NCI-H128 (cell line): Measurements from ENCODE around the gene CRACDL.

ENCODE experiments used
- DNase-seq: peaks from one replicate; lab custom pipeline; 2025; ENCODE audit not compliant: unreplicated experiment; lab: John Stamatoyannopoulos, UW

The CRACDL gene

GRCh38 chr2:98826856-98827255, 109.2 kb downstream of the CRACDL start:
- no peak for DNase-seq

GRCh38 chr2:98825858-98826257, 110.2 kb downstream of the CRACDL start:
- no peak for DNase-seq

GRCh38 chr2:98825404-98825803, 110.6 kb downstream of the CRACDL start:
- no peak for DNase-seq

- DNase-seq: no peak
These were observed 111.0 kb downstream of the CRACDL start for GRCh38 chr2:98825020-98825350.

- no peak for DNase-seq
These were observed 111.6 kb downstream of the CRACDL start for GRCh38 chr2:98824256-98825019.

DNA sequence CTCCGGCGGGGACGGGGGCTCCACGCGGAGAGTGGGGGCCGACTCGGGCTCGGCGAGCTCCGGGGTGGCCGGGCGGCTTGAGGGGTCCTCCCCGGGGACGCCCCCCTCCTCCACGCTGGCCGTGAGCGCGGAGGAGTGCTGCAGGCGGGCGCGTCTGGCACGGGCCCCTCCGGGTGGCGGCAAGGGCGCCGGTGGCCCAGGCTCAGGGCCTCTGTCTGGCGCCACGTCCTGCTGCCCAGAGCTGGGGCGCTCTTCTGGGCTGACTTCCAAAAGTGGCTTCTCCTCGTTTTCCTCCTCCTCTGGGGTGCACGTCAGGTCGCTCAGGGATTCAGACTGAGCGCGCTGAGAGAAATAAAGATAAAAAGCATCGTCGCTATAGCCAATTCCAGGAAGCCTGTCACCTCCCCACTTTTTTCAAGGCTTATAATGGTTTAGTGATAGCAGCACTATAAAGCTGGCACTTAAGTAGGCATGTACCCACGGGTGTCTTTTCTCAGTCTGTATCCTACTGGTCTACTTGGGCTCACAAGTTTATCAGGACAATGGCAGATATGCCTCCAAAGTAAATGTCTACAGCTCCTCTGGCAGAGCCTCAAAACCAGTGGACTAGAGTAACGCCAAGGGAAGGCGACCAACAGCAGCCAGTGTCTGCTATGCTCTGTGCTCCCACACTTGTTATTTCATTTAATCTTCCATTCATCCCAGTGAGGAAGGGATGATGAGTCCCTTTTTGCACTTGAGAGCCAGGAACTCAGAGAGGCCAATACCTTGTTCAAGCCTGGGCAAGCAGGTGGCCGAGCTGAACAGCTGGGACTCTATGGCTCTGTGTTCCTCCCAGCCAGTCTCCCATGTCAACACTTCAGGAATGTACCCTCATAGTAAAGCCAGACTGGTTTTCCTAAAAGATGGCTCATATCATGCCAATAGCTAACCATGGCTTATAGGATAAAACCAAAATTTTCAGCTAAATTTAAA, 112.5 kb downstream of the CRACDL start:
- DNase-seq: no peak

DNA sequence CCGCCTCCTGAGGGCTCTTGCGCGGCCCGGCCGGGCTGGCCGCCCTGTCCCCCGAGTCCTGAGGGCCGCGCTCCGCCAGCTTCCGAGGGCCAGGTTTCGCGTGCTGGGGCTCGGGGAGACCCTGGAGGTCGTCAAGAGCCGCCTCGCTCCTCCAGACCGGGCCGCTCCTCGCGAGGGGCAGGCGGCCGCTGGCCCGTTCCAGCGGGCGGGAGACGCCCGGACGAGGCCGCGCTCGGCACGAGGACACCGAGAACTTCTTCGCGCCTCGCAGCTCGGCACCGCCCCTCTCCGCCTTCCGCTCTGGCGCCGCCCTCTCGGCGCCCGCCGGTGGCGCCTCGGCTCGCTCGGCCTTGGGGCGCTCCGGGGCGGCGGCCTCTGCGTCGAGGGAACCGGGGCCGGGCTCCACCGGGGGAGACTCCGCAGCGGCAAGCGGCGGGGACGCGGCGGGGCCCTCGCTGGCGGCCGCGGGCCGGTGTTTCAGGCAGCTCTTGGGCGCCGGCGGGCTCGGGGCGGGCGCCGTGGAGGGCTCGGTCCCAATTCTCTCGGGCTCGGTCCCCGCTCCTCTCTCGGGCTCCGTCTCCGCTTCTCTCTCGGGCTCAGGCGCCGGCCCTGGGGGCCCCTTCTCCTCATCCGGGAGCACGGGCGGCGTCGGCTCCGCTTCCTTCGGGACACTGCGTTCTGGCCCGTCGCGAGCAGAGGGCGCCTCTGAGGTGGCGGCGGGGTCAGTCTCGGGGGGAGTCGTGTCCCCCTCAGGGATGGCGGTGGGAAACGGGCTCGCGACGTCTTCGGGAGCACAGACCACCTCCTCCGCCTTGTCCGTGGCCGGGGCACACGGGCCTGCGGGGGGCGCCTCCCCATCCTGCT, 113.5 kb downstream of the CRACDL start:
- no peak for DNase-seq

DNA sequence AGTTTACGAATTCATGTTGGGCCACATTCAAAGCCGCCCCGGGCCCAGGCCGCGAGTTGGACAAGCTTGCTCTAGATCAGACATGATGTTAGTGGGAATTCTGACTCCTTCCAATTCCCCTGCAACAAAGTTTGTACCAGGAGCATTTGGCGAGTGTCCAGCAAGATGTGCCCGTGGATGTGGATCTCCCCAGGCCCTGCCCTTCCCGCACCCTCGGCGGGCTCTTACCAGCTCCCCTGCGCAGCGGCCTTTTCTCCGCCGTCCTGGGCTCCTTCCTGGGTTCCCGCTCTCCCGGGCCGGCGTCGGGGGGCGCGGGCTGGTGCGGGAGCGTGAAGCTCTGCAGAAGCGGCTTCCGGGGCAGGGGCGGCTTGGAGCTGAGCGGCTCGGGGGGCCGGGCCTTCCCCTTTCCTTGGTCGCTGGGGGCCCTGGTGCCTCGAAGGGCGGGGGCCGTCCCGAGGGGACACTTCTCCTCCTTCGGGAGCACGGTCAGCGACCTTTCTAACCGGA, 114.3 kb downstream of the CRACDL start:
- DNase-seq: no peak

DNA sequence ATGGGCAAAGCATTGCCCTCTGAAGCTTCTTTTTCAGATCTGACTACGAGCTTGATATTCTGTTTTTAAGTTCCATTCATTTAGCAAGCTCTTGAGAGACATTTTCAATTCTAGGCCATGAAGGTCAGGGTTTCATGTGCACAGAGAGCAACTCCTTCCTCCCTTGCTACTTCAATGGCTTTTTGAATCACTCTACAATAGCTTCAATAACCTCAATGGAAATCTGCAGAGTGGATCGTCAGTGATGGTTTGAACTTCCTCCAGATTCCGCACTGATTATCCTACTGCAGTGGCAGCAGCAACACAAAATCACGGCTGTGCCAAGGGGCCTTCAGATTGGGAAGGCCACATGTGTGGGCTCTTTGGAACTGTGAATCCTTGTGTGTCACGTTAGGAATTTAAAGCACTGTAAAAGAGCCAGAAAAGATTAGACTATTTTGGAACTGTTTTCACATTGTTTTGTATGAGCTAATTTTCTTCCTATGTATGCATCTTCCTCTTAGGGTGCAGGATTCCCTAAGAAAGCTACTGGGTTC, 116.7 kb downstream of the CRACDL start:
- DNase-seq: no peak

DNA sequence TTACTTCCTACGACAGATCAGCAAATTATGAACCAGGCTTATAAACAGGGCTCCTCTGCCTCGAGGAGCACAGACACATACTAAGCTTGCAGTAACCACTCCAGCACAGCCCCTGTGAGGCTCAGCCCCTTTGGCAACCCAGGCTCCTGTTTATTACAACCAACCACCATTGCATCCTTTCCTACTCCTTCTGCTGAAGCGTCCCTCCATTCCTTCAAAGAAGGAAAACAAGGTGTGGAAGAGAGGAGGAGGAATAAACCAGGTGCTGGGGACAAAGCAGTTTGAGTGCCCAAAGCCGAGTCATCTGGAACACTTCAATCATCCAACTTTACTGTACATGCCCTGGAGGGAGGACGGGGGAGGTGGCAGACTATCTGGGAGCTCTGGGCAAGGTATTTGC, 117.9 kb downstream of the CRACDL start:
- no peak for DNase-seq

DNA sequence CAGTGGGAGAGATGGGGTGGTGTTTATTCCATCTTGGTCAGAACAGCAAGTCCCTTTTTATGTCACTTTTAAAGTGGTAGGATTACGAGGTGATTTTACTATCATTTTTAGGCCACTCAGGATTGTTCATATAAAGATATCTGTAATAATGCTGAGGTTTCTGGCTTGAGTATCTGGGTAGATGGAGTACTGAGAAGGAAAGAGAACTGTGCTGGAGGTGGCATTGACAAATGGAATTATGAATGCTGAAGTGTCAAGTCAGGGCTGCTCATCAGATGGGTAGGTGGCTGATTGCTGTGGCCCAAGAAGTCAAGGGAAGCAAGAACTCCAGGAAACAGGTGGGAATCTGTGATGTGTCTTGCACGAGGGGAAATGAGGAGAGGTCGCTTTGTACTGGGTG, 119.7 kb downstream of the CRACDL start:
- DNase-seq: no peak

- no peak for DNase-seq
These were observed 120.2 kb downstream of the CRACDL start for GRCh38 chr2:98815795-98816194.

- DNase-seq: no peak
These were observed 124.3 kb downstream of the CRACDL start for GRCh38 chr2:98811766-98812165.

GRCh38 chr2:98810588-98810928, 125.5 kb downstream of the CRACDL start:
- DNase-seq: no peak

- no peak for DNase-seq
These were observed 126.0 kb downstream of the CRACDL start for GRCh38 chr2:98809878-98810587.

DNA sequence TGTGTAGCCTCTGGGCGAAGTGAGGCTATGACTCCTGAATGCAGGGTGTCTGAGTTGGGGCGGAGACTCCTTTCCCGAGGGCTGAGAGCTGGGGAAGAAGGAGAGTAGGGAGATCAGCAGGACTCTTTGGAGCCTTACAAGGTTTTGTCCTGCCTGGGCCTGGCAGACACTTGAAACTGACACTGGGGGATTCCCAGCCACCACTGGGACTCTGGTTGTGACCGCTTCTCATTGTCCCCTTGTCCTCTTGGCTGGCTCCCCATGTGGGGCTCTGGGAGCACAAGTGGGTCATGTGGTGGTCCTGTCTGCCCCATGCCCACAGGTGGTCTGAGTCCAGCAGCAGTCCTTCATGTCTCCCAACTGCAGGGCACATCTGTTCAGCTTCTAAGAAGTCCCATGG, 126.9 kb downstream of the CRACDL start:
- DNase-seq: no peak

DNA sequence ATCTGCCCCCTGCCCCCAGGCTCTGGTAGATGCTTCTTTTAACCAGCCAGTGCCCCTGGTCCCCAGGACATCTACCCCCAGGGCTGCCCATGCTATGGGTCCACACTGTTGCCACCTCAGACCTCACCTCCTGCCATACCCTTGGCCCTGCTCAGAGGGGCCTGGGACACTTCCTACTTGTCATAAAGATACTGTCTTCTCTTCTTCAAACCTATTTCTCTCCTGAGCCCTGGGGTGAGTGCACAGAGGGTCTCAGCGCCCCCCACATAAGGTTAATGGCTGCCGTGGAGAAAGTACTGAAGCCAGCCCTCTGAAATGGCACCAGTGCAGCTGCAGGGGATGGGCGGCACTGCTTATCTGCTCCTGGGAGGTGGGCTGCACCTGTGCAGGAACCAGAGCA, 127.5 kb downstream of the CRACDL start:
- DNase-seq: no peak

- no peak for DNase-seq
These were observed 128.1 kb downstream of the CRACDL start for GRCh38 chr2:98807929-98808328.

DNA sequence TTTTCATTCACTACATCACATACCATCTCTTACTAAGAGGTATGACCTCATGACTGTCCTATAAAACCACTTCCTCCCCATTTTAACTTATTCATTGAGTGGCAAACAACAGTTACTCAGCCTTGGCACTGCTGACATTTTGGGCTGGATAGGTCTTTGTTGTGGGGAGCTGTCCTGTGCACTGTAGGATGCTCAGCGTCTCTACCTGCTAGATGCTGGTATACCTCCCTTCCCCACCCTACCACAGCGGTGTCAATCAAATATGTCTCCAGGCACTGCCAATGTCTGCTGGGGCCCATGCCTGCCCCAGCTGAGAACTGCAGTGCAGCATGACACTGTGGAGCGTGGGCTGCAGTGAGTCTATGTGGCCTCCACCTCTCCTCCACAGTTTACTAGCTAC, 128.8 kb downstream of the CRACDL start:
- no peak for DNase-seq

DNA sequence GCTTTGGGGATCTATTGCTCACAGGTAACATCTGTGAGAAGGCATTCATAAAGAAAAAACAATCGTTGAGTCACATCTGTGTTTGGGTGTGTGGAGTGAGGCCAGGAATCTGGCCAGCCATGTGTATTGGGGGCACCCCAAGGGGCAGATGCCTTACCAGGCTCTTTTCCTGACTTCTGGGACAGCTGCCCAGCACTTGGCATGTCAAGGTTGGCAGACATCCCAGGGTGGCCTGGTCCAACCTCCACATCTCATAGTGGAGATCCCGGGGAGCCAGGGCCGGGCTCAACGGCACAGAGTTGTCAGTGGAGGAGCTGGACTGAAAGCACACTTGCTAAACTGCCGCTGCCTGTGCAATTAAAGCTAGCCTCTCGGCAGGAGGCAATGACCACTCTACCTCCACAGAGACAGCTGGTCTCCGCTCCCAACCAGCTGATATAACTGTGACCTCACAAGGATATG, 129.8 kb downstream of the CRACDL start:
- DNase-seq: no peak
